Middle frontal gyrus (tissue), 1 donor: Measurements from ENCODE around the gene INO80.
"Not testable (repeated sequence)": the region's sequence is repeated elsewhere in the genome, so short reads cannot be mapped to it uniquely, and the experiment has no call there.

Experiments
- DNase-seq: peaks from one replicate; pipeline ENCODE4 v3.0.0-alpha.2; 2015; ENCODE audit warnings: low spot score; ENCODE audit errors: extremely low spot score

Gene INO80

GRCh38 chr15:41116116-41116961 lies at the start of gene INO80:
Gene INO80 (minus strand): TSS chr15:41116280. CDS start chr15:41096310, 19,970 bp downstream.
- peak; percentile 94 for DNase-seq

DNA sequence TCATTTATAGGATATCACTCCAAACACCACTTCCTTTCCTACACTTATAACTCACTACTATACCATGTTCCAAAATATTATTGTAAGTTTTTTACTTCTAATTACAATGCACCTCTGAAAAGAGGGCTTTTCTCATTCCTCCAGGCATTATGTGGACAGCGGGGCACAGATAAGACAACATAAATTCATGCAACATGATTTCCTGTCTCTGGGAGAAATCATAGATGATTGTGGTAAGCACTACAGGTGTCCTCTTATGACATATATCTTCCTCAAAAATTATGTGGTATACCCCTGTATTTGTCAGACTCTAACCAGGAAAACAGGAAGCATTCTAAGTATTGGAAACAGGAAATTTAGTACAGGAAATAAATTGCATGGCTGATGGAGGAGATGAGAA lies 45.7 kb upstream of the INO80 start:
- no peak for DNase-seq

GRCh38 chr15:41161336-41161735 lies 45.3 kb upstream of the INO80 start:
- no peak for DNase-seq

GRCh38 chr15:41160639-41161315 lies 44.7 kb upstream of the INO80 start:
- no peak for DNase-seq

DNA sequence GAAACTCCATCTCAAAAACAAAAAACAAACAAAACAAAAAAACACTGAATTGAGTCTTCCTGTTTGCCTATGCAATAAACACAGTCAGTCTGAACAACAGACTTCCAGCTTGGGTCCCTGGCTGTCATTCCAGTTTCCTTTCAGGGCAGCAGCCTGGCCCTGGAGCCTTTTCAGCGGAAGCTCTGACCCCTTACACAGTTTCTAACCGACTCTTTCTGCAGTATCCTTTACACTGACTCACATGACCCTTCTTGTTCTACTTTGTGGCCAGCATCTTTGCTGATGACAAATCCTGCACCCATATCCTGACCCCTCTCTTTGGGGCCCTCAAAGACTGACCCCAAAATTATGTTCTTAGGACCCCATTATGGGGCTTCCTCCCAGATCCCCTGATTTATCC lies 38.3 kb upstream of the INO80 start:
- no peak for DNase-seq

- DNase-seq: no peak
These were observed 37.7 kb upstream of the INO80 start for GRCh38 chr15:41153733-41154132.

DNA sequence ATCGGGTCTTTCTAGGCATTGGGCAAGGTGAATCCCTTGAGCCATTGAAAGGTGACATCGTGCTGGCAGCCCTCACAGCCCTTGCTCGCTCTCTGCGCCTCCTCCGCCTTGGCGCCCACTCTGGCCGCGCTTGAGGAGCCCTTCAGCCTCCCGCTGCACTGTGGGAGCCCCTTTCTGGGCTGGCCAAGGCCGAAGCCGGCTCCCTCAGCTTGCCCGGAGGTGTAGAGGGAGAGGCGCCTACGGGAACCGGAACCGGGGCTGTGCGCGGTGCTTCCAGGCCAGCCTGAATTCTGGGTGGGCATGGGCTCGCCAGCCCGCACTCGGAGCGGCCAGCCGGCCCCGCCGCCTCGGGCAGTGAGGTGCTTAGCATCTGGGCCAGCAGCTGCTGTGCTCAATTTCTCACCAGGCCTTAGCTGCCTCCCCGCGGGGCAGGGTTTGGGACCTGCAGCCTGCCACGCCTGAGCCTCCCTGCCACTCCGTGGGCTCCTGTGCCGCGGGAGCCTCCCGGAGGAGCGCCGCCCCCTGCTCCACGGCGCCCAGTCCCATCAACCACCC lies 35.4 kb upstream of the INO80 start:
- DNase-seq: no peak

- no peak for DNase-seq
These were observed 34.2 kb upstream of the INO80 start for GRCh38 chr15:41150279-41150678.

GRCh38 chr15:41148065-41148464 lies 32.0 kb upstream of the INO80 start:
- DNase-seq: no peak

GRCh38 chr15:41139619-41140018 lies 23.5 kb upstream of the INO80 start:
- no peak for DNase-seq

- not testable (repeated sequence) for DNase-seq
These were observed 23.0 kb upstream of the INO80 start for GRCh38 chr15:41139112-41139511.

- not testable (repeated sequence) for DNase-seq
These were observed 19.5 kb upstream of the INO80 start for GRCh38 chr15:41135580-41135979.

GRCh38 chr15:41133454-41133853 lies 17.4 kb upstream of the INO80 start:
- DNase-seq: no peak

DNA sequence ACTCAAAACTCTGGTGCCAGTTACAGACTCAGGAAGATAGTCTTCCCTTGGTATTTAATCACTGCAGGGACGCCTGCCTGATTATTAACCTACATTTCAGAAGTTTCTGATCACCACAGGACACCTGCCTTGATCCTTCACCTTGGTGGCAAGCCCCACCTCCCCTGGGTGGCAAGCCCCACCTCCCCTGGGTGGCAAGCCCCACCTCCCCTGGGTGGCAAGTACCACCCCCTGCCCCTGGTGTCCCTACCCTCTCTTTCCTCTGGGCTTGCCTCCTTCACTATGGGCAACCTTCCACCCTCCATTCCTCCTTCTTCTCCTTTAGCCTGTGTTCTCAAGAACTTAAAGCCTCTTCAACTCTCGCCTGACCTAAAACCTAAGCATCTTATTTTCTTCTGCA lies 16.0 kb upstream of the INO80 start:
- DNase-seq: not testable (repeated sequence)

DNA sequence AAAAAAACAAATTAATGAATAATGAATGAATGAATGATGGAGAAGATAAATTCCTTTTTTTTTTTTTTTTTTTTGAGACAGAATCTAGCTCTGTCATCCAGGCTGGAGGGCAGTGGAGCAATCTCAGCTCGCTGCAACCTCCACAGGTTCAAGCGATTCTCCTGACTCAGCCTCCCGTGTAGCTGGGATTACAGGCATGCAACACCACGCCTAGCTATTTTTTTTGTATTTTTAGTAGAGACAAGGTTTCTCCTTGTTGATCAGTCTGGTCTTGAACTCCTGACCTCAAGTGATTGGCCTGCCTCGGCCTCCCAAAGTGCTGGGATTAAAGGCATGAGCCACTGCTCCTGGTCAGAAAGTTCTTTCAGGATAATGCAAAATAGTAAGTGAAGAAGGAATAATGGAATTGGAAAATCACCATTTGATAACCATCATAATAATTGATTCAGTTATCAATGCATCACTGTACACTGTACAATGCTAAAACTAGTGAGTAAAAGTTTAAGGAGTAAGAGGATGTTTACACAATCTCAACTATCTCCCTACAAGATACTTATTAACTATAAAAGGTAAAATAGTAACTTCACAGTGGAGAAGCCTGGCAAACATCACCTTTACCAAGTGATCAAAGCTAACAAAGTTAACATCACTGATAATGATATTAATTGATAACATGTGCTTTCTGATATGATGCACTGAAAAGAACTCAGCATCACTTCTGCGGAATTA lies 12.3 kb upstream of the INO80 start:
- DNase-seq: no peak

DNA sequence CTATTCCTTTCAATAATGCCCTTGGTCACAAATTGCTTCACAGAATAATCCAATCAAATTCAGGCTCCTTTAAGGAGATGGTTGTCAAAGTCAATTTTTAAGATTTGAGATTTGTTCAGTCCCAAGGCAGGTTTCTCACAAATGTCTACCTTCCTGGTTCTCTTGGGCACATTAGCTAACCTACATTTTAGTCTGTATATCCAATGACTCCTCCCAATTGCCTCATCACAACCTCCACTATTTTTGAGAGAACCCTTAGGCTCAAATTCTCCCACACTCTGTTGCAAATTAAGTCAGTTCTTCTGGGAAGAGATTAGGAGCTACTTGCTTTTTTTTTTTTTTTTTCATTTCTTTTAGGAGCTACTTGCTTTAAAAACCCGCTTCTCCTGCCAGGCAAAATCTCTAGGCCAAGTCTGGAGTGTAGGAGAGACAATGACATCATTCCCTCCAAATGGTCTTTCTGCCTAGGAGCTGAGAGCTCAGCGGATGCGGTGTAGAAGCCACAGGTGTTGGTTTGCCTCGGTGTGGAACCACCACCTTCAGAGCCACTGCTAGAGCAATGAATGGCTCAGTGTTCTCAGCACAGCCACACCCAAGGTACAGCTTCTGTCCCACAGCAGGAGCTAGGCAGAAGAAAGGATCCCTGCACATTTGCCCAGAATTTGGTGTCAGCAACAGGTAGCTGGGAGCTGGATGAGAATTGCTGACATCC lies 10.0 kb upstream of the INO80 start:
- no peak for DNase-seq

DNA sequence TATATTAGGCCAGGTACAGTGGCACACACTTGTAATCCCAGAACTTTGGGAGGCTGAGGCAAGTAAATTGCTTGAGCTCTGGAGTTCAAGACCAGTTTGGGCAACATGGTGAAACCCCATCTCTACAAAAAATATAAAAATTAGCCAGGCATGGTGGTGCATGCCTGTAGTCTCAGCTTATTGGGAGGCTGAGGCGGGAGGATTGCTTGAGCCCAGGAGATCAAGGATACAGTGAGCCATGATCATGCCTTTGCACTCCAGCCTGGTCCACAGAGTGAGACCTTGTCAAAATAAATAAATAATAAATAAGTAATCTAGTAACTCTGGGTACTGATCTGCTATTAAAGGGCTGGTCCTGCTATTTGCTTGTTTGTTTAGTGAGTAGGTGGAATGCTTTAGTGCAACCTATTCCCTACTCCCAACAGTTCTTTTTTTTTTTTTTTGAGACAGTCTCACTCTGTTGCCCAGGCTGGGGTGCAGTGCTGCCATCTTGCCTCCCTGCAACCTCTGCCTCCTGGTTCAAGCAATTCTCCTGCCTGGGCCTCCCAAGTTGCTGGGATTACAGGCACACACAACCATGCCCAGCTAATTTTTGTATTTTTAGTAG lies 9.1 kb upstream of the INO80 start:
- no peak for DNase-seq

- DNase-seq: no peak
These were observed 8.0 kb upstream of the INO80 start for GRCh38 chr15:41124058-41124457.

DNA sequence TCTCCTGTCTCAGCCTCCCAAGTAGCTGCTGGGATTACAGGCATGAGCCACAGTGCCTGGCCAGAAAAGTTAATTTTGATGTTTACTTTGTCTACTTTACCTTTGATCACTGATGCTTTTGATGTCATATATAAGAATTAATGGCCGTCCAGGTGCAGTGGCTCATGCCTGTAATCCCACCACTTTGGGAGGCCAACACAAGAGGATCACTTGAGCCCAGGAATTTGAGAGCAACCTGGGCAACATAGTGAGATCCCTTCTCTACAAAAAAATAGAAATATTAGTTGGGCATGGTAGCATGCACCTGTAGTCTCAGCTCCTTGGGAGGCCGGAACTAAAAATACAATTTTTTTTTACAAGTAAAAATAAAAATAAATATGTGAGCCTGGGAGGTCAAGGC lies 6.8 kb upstream of the INO80 start:
- no peak for DNase-seq

- DNase-seq: no peak
These were observed 5.9 kb upstream of the INO80 start for GRCh38 chr15:41121951-41122350.

- no peak for DNase-seq
These were observed 827 bp upstream of the INO80 start for GRCh38 chr15:41116962-41117252.
